Right cardiac atrium (tissue), 5 donors: ENCODE measurements around the gene MATN3. TPM values are rescaled to one million over a fixed set of nuclear protein-coding genes. Genes with fewer than 3 reads are reported as not detected.

Experiments used
- ATAC-seq, 2 donors: fragments of 200-7000 bp; cut with Tn5 transposase; one replicate each; pipeline versions ENCODE4 v1.8.0 to v1.9.1; 2020; ENCODE audit warnings: moderate library complexity in 2 of 2, mild to moderate bottlenecking in 1 of 2
- DNase-seq, 3 donors: peaks; one replicate each; pipeline ENCODE4 v3.0.0-alpha.2; 2020
- H3K27ac ChIP-seq: one replicate; pipeline ENCODE4 v1.5.1; 2013; ENCODE audit warnings: mild to moderate bottlenecking, low read length, control low read depth, moderate library complexity
- H3K27me3 ChIP-seq: one replicate; pipeline ENCODE4 v1.6.1; 2013; ENCODE audit not compliant: control insufficient read depth, insufficient read depth
- H3K4me1 ChIP-seq: one replicate; pipeline ENCODE4 v1.6.1; 2013; ENCODE audit warnings: low read length; ENCODE audit not compliant: control insufficient read depth, insufficient read depth
- H3K4me3 ChIP-seq: one replicate; pipeline ENCODE4 v1.5.1; 2013; ENCODE audit warnings: low read length, control low read depth
- H3K9me3 ChIP-seq: one replicate; pipeline ENCODE4 v1.6.1; 2013; ENCODE audit warnings: low read length; ENCODE audit not compliant: control insufficient read depth
- WGBS: extraction: QIAGEN DNeasy Blood & Tissue Kit; methylation state at CpG from one replicate; pipeline ENCODE4 v1.1.7; 2013; 5-methylcytosine and 5-hydroxymethylcytosine counted together
- intact Hi-C, 4 donors: fragments of 100-400 bp; cut with DNase I; formaldehyde crosslinking; loops; one replicate each; pipeline versions ENCODE4 v1.11.0 to v1.14.0; 2022 to 2023
- polyA plus RNA-seq: library from polyadenylated mRNA; stranded (reverse); fragments of 200-250 nt; gene quantifications from one replicate; pipeline ENCODE4 v1.2.3, GENCODE V29; 2013
- total RNA-seq, 4 donors: library from RNA; stranded (reverse); fragmentation: NEBNext Ultra II Directional; extraction: Animal tissue kit (Norgen Biotek cat#: 25700); gene quantifications; one replicate each; pipeline ENCODE4 v1.2.1, GENCODE V29; 2021
- donor health status: healthy with polysubstance abuse.
- donor health status: DM: no; HTN: yes; CAD: no.
- donor health status: DM: no; HTN: no; CAD: no.
- donor health status: DM: no; HTN: yes; CAD: no; lungs with severe emphysema.
- donor health status: DM: yes; HTN: yes; CAD: no.

The MATN3 gene
- total and polyA plus RNA-seq, 5 donors, result 0.23 to 0.38 (median 0.29) TPM

- H3K4me3 ChIP-seq, result no peak overlapping the region
- H3K9me3 ChIP-seq, result no peaks in the 10 kb centered on the region
- H3K27ac ChIP-seq, result no peak overlapping the region
- ATAC-seq (no peak), DNase-seq (no peak)
- intact Hi-C loops, result loop anchor here in 1 of 4 donors (5.0 kb wide), 1 partner anchor 76 kb away; no protein-coding TSS in a partner anchor
- no peaks in the 10 kb centered on the region for H3K27me3 ChIP-seq
- H3K4me1 ChIP-seq, result no peaks in the 10 kb centered on the region
Measured at GRCh38 chr2:20016346-20016745, 3.9 kb upstream of the MATN3 start.

GRCh38 chr2:20015482-20016083 lies 3.1 kb upstream of the MATN3 start:
- DNase-seq (no peak), ATAC-seq (peak; percentile 24 to 34)
- Histone ChIP-seq H3K27me3 (no peaks in the 10 kb centered on the region), H3K4me1 (no peaks in the 10 kb centered on the region), H3K27ac (no peak overlapping the region), H3K9me3 (no peaks in the 10 kb centered on the region), H3K4me3 (no peak overlapping the region)
- WGBS, result 8% methylated on average over 2 of the region's 2 CpGs
- intact Hi-C loops, result loop anchor here in 3 of 4 donors (2.0 to 5.0 kb wide), 3 partner anchors 77 to 79 kb away; no protein-coding TSS in a partner anchor

GRCh38 chr2:20013126-20013849 lies 820 bp upstream of the MATN3 start:
- ATAC-seq, result peak; percentile 68 to 72
- Histone ChIP-seq H3K4me1 (no peaks in the 10 kb centered on the region), H3K27ac (peak overlapping the region; percentile 16), H3K27me3 (no peaks in the 10 kb centered on the region), H3K4me3 (peak overlapping the region; percentile 58), H3K9me3 (no peaks in the 10 kb centered on the region)
- 56% methylated on average over 15 of the region's 15 CpGs for WGBS
- intact Hi-C loops, result loop anchor here in 1 of 4 donors (5.0 kb wide), 1 partner anchor 84 kb away; no protein-coding TSS in a partner anchor
- peak in 1 of 3 donors; percentile 42 for DNase-seq

- no peak overlapping the region for H3K27ac ChIP-seq
- ATAC-seq (peak in 1 of 2 donors; percentile 11), DNase-seq (no peak)
- 23% methylated on average over 4 of the region's 4 CpGs for WGBS
- peak overlapping the region; percentile 58 for H3K4me3 ChIP-seq
- no peaks in the 10 kb centered on the region for H3K27me3 ChIP-seq
- intact Hi-C loops, result loop anchor here in 1 of 4 donors (5.0 kb wide), 1 partner anchor 85 kb away; no protein-coding TSS in a partner anchor
- no peaks in the 10 kb centered on the region for H3K9me3 ChIP-seq
- H3K4me1 ChIP-seq, result no peaks in the 10 kb centered on the region
Measured at GRCh38 chr2:20012032-20012281, 511 bp downstream of the MATN3 start.

- Histone ChIP-seq H3K27me3 (no peaks in the 10 kb centered on the region), H3K4me3 (no peak overlapping the region), H3K27ac (no peak overlapping the region), H3K9me3 (no peaks in the 10 kb centered on the region), H3K4me1 (no peaks in the 10 kb centered on the region)
- intact Hi-C loops, result loop anchor here in 1 of 4 donors (5.0 kb wide), 1 partner anchor 86 kb away; no protein-coding TSS in a partner anchor
- 85% methylated on average over 14 of the region's 14 CpGs for WGBS
- DNase-seq (no peak), ATAC-seq (no peak)
Measured at GRCh38 chr2:20011276-20012031, 1.0 kb downstream of the MATN3 start.

- ATAC-seq, result no peak
- WGBS, result 91% methylated on average over 5 of the region's 5 CpGs
- H3K4me1 ChIP-seq, result no peaks in the 10 kb centered on the region
- H3K27ac ChIP-seq, result no peak overlapping the region
- H3K4me3 ChIP-seq, result no peak overlapping the region
- intact Hi-C loops, result no loop called here
- H3K27me3 ChIP-seq, result no peaks in the 10 kb centered on the region
- no peak for DNase-seq
- no peaks in the 10 kb centered on the region for H3K9me3 ChIP-seq
Measured at GRCh38 chr2:20008703-20009102, 3.8 kb downstream of the MATN3 start.

GRCh38 chr2:20005891-20006470 lies 6.5 kb downstream of the MATN3 start:
- intact Hi-C loops, result no loop called here

GRCh38 chr2:20005067-20005627 lies 7.3 kb downstream of the MATN3 start:
- Histone ChIP-seq H3K4me1 (no peaks in the 10 kb centered on the region), H3K9me3 (no peaks in the 10 kb centered on the region), H3K27me3 (no peaks in the 10 kb centered on the region), H3K27ac (no peak overlapping the region), H3K4me3 (no peak overlapping the region)
- DNase-seq, result no peak
- intact Hi-C loops, result no loop called here
- ATAC-seq, result no peak
- WGBS, result 85% methylated on average over 10 of the region's 10 CpGs

More at GRCh38 chr2:20005891-20006470, 6.5 kb downstream of the MATN3 start:
- Histone ChIP-seq H3K27me3 (no peaks in the 10 kb centered on the region), H3K4me1 (no peaks in the 10 kb centered on the region), H3K9me3 (no peaks in the 10 kb centered on the region), H3K4me3 (no peak overlapping the region), H3K27ac (no peak overlapping the region)
- 86% methylated on average over 17 of the region's 17 CpGs for WGBS
- no peak for DNase-seq
- no peak for ATAC-seq

- 77% methylated on average over 2 of the region's 2 CpGs for WGBS
- Histone ChIP-seq H3K4me3 (no peak overlapping the region), H3K27me3 (no peaks in the 10 kb centered on the region), H3K27ac (no peak overlapping the region), H3K9me3 (no peaks in the 10 kb centered on the region), H3K4me1 (no peaks in the 10 kb centered on the region)
- ATAC-seq (no peak), DNase-seq (no peak)
- intact Hi-C loops, result no loop called here
Measured at GRCh38 chr2:20001361-20001863, 11.1 kb downstream of the MATN3 start.

GRCh38 chr2:19993731-19994130 lies 18.7 kb downstream of the MATN3 start:
- Histone ChIP-seq H3K27me3 (no peaks in the 10 kb centered on the region), H3K4me1 (no peaks in the 10 kb centered on the region), H3K9me3 (no peaks in the 10 kb centered on the region), H3K27ac (no peak overlapping the region), H3K4me3 (no peak overlapping the region)
- DNase-seq (no peak), ATAC-seq (no peak)
- intact Hi-C loops, result no loop called here
